ENCODE data around the gene NHSL1.

The NHSL1 gene

GRCh38 chr6:138417493-138418117 is 81.7 kb downstream of the NHSL1 start:
- no peak for ATAC-seq
- TF ChIP-seq ZFP30 (CRISPR knock-in tag; IDR thresholded peaks at IDR 0.05), result no peak

GRCh38 chr6:138416206-138416605 is 83.1 kb downstream of the NHSL1 start:
- ATAC-seq, result no peak
- TF ChIP-seq CSRNP3 (CRISPR knock-in tag; IDR thresholded peaks at IDR 0.05) (no peak), PATZ1 (CRISPR knock-in tag; IDR thresholded peaks at IDR 0.05; ENCODE audit: borderline replicate concordance) (no peak), ARNTL (CRISPR knock-in tag; IDR thresholded peaks at IDR 0.05; ENCODE audit: borderline replicate concordance, low read depth) (no peak), ZNF565 (CRISPR knock-in tag; conservative IDR thresholded peaks at IDR 0.05; ENCODE audit: low read depth) (no peak), GLIS3 (CRISPR knock-in tag; IDR thresholded peaks at IDR 0.05) (no peak), ZNF8 (CRISPR knock-in tag; IDR thresholded peaks at IDR 0.05) (no peak), ISL1 (CRISPR knock-in tag; IDR thresholded peaks at IDR 0.05) (no peak), SNAI2 (CRISPR knock-in tag; IDR thresholded peaks at IDR 0.05) (no peak), TOX (CRISPR knock-in tag; IDR thresholded peaks at IDR 0.05; ENCODE audit: borderline replicate concordance) (no peak), BACH2 (CRISPR knock-in tag; IDR thresholded peaks at IDR 0.05; ENCODE audit: borderline replicate concordance) (no peak)
- TF ChIP-seq, protein P1, sequence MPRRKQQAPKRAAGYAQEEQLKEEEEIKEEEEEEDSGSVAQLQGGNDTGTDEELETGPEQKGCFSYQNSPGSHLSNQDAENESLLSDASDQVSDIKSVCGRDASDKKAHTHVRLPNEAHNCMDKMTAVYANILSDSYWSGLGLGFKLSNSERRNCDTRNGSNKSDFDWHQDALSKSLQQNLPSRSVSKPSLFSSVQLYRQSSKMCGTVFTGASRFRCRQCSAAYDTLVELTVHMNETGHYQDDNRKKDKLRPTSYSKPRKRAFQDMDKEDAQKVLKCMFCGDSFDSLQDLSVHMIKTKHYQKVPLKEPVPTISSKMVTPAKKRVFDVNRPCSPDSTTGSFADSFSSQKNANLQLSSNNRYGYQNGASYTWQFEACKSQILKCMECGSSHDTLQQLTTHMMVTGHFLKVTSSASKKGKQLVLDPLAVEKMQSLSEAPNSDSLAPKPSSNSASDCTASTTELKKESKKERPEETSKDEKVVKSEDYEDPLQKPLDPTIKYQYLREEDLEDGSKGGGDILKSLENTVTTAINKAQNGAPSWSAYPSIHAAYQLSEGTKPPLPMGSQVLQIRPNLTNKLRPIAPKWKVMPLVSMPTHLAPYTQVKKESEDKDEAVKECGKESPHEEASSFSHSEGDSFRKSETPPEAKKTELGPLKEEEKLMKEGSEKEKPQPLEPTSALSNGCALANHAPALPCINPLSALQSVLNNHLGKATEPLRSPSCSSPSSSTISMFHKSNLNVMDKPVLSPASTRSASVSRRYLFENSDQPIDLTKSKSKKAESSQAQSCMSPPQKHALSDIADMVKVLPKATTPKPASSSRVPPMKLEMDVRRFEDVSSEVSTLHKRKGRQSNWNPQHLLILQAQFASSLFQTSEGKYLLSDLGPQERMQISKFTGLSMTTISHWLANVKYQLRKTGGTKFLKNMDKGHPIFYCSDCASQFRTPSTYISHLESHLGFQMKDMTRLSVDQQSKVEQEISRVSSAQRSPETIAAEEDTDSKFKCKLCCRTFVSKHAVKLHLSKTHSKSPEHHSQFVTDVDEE (CRISPR knock-in tag; IDR thresholded peaks at IDR 0.05), result no peak

GRCh38 chr6:138415125-138415524 is 84.2 kb downstream of the NHSL1 start:
- TF ChIP-seq SNAI2 (CRISPR knock-in tag; IDR thresholded peaks at IDR 0.05) (no peak), ARNTL (CRISPR knock-in tag; IDR thresholded peaks at IDR 0.05; ENCODE audit: borderline replicate concordance, low read depth) (no peak), CSRNP3 (CRISPR knock-in tag; IDR thresholded peaks at IDR 0.05) (no peak), ZFP3 (CRISPR knock-in tag; IDR thresholded peaks at IDR 0.05) (no peak), ZNF565 (CRISPR knock-in tag; conservative IDR thresholded peaks at IDR 0.05; ENCODE audit: low read depth) (no peak)
- ATAC-seq, result no peak

GRCh38 chr6:138410972-138411880 is 88.1 kb downstream of the NHSL1 start:
- no peak for TF ChIP-seq ZNF565 (CRISPR knock-in tag; conservative IDR thresholded peaks at IDR 0.05; ENCODE audit: low read depth)
- ATAC-seq, result no peak; the same call in 2 of the 3 replicates

- no peak for ATAC-seq
- TF ChIP-seq CSRNP3 (CRISPR knock-in tag; IDR thresholded peaks at IDR 0.05) (no peak), ZFP3 (CRISPR knock-in tag; IDR thresholded peaks at IDR 0.05) (no peak), TOX (CRISPR knock-in tag; IDR thresholded peaks at IDR 0.05; ENCODE audit: borderline replicate concordance) (no peak), CSDC2 (CRISPR knock-in tag; IDR thresholded peaks at IDR 0.05) (no peak), CREB5 (CRISPR knock-in tag; IDR thresholded peaks at IDR 0.05; ENCODE audit: low read depth) (no peak), ZNF70 (CRISPR knock-in tag; IDR thresholded peaks at IDR 0.05) (no peak), PATZ1 (CRISPR knock-in tag; IDR thresholded peaks at IDR 0.05; ENCODE audit: borderline replicate concordance) (no peak), RARB (CRISPR knock-in tag; IDR thresholded peaks at IDR 0.05) (no peak)
Measured at GRCh38 chr6:138410048-138410735, 89.1 kb downstream of the NHSL1 start.

Measured in SK-N-SH treated with all-trans-retinoic acid at 6 μM for 48 hours (cell line).